ENCODE data around the gene NKD2. TPM values are rescaled to one million over a fixed set of nuclear protein-coding genes. Genes with fewer than 3 reads are reported as not detected.

NKD2 gene
- total RNA-seq, 1 donor from 2014 or later: not detected

- no peak for TF ChIP-seq CTCF (IDR thresholded peaks at IDR 0.05)
- Mint-ChIP-seq H3K4me1 (ENCODE audit: unreplicated experiment) (peaks cover 7% of the 10 kb centered on the region), H3K36me3 (ENCODE audit: unreplicated experiment) (no peaks in the 10 kb centered on the region), H3K9me3 (ENCODE audit: unreplicated experiment) (no peaks in the 10 kb centered on the region), H3K27ac (ENCODE audit: unreplicated experiment) (no peak overlapping the region), H3K4me3 (ENCODE audit: unreplicated experiment) (no peak overlapping the region), H3K27me3 (ENCODE audit: unreplicated experiment) (peaks cover 59% of the 10 kb centered on the region)
- peak; percentile 75 for DNase-seq (ENCODE audit: extremely low spot score, unreplicated experiment)
Measured at GRCh38 chr5:1006656-1007071, 1.9 kb upstream of the NKD2 start.

- no peak overlapping the region for H3K4me3 Mint-ChIP-seq (ENCODE audit: unreplicated experiment)
- DNase-seq (ENCODE audit: extremely low spot score, unreplicated experiment): peak; percentile 74
Measured at GRCh38 chr5:1007221-1007680, 1.4 kb upstream of the NKD2 start.

GRCh38 chr5:1007681-1008450, 736 bp upstream of the NKD2 start:
- Mint-ChIP-seq H3K36me3 (ENCODE audit: unreplicated experiment) (no peaks in the 10 kb centered on the region), H3K27ac (ENCODE audit: unreplicated experiment) (no peak overlapping the region), H3K4me1 (ENCODE audit: unreplicated experiment) (peaks cover 7% of the 10 kb centered on the region), H3K9me3 (ENCODE audit: unreplicated experiment) (no peaks in the 10 kb centered on the region), H3K4me3 (ENCODE audit: unreplicated experiment) (peak overlapping the region; percentile 55), H3K27me3 (ENCODE audit: unreplicated experiment) (peaks cover 59% of the 10 kb centered on the region)
- DNase-seq (ENCODE audit: extremely low spot score, unreplicated experiment): peak; percentile 81
- TF ChIP-seq CTCF (IDR thresholded peaks at IDR 0.05): no peak

More at GRCh38 chr5:1007221-1007680, 1.4 kb upstream of the NKD2 start:
- Mint-ChIP-seq H3K4me1 (ENCODE audit: unreplicated experiment) (peaks cover 7% of the 10 kb centered on the region), H3K36me3 (ENCODE audit: unreplicated experiment) (no peaks in the 10 kb centered on the region), H3K27ac (ENCODE audit: unreplicated experiment) (no peak overlapping the region), H3K9me3 (ENCODE audit: unreplicated experiment) (no peaks in the 10 kb centered on the region), H3K27me3 (ENCODE audit: unreplicated experiment) (peaks cover 59% of the 10 kb centered on the region)
- no peak for TF ChIP-seq CTCF (IDR thresholded peaks at IDR 0.05)

- Mint-ChIP-seq H3K27ac (ENCODE audit: unreplicated experiment) (no peak overlapping the region), H3K4me1 (ENCODE audit: unreplicated experiment) (peaks cover 5% of the 10 kb centered on the region), H3K27me3 (ENCODE audit: unreplicated experiment) (peaks cover 50% of the 10 kb centered on the region), H3K4me3 (ENCODE audit: unreplicated experiment) (peak overlapping the region; percentile 45), H3K36me3 (ENCODE audit: unreplicated experiment) (no peaks in the 10 kb centered on the region), H3K9me3 (ENCODE audit: unreplicated experiment) (no peaks in the 10 kb centered on the region)
- DNase-seq (ENCODE audit: extremely low spot score, unreplicated experiment): peak; percentile 81
- TF ChIP-seq CTCF (IDR thresholded peaks at IDR 0.05): no peak
Measured at GRCh38 chr5:1009359-1010180, 968 bp downstream of the NKD2 start.

GRCh38 chr5:1010181-1010510, 1.5 kb downstream of the NKD2 start:
- Mint-ChIP-seq H3K9me3 (ENCODE audit: unreplicated experiment) (no peaks in the 10 kb centered on the region), H3K27me3 (ENCODE audit: unreplicated experiment) (peaks cover 50% of the 10 kb centered on the region), H3K4me1 (ENCODE audit: unreplicated experiment) (peaks cover 5% of the 10 kb centered on the region), H3K27ac (ENCODE audit: unreplicated experiment) (no peak overlapping the region), H3K36me3 (ENCODE audit: unreplicated experiment) (no peaks in the 10 kb centered on the region), H3K4me3 (ENCODE audit: unreplicated experiment) (no peak overlapping the region)
- TF ChIP-seq CTCF (IDR thresholded peaks at IDR 0.05): no peak
- DNase-seq (ENCODE audit: extremely low spot score, unreplicated experiment): peak; percentile 74

Data from osteocyte (in vitro differentiated cells).